Measurements from ENCODE around the gene SYNGR2. TPM values are rescaled to one million over a fixed set of nuclear protein-coding genes. Genes with fewer than 3 reads are reported as not detected.
A peak's percentile ranks its signal among the peaks of the same experiment; 100 is the strongest.

Gene SYNGR2
- total RNA-seq, 1 donor from 2014 or later = 3.2 TPM

DNA sequence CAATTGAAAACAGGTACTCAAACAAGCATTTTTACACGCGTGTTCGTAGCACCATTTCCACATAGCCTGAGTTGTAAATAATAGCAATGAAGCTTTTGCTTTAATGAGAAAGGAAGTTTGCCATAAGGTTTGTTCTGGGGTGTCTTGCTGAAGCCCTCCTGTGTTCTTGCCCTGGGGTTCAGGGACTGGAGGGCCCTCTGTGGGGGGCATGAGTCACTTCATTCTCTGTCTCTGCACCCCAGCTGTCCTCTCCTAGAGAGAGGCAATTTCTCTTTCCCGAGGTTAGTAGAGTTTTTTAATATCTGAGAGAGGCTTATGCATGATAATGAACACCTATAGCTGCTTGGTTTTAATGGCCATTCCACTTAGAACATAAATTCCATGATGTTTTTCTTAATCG lies 28.3 kb downstream of the SYNGR2 start:
- DNase-seq = no peak
- Mint-ChIP-seq H3K4me1 (ENCODE audit: low read depth, unreplicated experiment) (peaks cover 9% of the 10 kb centered on the region), H3K36me3 (ENCODE audit: unreplicated experiment) (no peaks in the 10 kb centered on the region), H3K27me3 (ENCODE audit: unreplicated experiment) (no peaks in the 10 kb centered on the region), H3K27ac (ENCODE audit: unreplicated experiment) (peak overlapping the region; percentile 59), H3K9me3 (ENCODE audit: unreplicated experiment) (peaks cover 1% of the 10 kb centered on the region), H3K4me3 (ENCODE audit: unreplicated experiment) (peak overlapping the region; percentile 2)
- TF ChIP-seq CTCF (IDR thresholded peaks at IDR 0.05; ENCODE audit: partially characterized antibody, unreplicated experiment) = no peak

DNA sequence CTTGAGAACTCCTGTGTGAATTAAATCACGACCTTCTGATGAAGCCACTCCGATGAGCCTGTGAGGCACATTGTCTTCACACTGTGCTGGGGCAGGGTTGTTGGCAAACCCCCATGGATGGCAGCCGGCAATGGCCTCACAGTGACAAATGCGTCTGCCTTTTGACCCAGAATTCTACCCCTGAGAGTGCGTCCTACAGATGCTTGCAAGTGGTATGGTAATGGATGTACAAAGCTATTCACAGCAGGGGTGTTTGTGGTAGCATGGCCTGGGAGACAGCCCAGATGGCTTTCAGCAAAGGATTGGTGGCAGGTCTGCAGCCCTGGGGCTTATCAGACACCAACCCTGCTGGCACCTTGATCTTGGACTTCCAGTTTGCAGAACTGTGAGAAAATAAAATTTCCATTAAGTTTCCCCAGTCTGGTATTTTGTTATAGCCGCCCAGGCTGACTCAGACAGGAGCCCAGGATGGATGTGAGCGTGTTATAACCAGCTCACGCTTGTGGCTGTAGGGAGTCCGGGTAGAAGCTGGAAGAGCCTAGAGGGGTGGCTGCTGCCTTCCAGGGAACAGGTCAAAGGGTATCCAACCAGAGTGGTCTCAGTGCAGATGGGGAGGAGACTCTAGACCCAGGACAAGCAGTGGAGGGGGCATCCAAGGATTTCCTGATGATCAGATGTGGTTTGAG lies 28.9 kb downstream of the SYNGR2 start:
- H3K4me3 Mint-ChIP-seq (ENCODE audit: unreplicated experiment) = peak overlapping the region; percentile 2
- H3K27me3 Mint-ChIP-seq (ENCODE audit: unreplicated experiment) = no peaks in the 10 kb centered on the region
- peak overlapping the region; percentile 59 for H3K27ac Mint-ChIP-seq (ENCODE audit: unreplicated experiment)
- peaks cover 9% of the 10 kb centered on the region for H3K4me1 Mint-ChIP-seq (ENCODE audit: low read depth, unreplicated experiment)
- no peaks in the 10 kb centered on the region for H3K36me3 Mint-ChIP-seq (ENCODE audit: unreplicated experiment)
- peaks cover 1% of the 10 kb centered on the region for H3K9me3 Mint-ChIP-seq (ENCODE audit: unreplicated experiment)
- TF ChIP-seq CTCF (IDR thresholded peaks at IDR 0.05; ENCODE audit: partially characterized antibody, unreplicated experiment) = no peak
- DNase-seq = no peak

DNA sequence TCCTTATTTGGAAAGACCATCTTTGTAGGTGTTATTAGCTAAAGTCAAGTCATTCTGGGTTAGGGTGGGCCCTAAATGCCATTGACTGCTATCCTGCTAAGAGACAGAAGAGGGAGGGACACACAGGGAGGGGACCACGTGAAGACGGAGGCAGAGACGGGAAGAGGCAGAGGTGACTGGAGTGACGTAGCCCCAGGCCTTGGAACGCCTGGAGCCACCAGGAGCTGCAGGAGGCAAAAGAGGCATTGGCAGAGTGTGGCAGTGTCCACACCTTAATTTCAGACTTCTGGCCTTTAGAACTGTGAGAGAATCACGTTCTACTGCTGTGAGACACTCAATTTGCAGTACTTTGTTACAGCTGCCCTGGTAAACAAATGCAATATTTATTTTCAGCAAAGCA lies 32.1 kb downstream of the SYNGR2 start:
- Mint-ChIP-seq H3K36me3 (ENCODE audit: unreplicated experiment) (no peaks in the 10 kb centered on the region), H3K9me3 (ENCODE audit: unreplicated experiment) (no peaks in the 10 kb centered on the region), H3K27ac (ENCODE audit: unreplicated experiment) (no peak overlapping the region), H3K4me1 (ENCODE audit: low read depth, unreplicated experiment) (peaks cover 9% of the 10 kb centered on the region), H3K27me3 (ENCODE audit: unreplicated experiment) (no peaks in the 10 kb centered on the region), H3K4me3 (ENCODE audit: unreplicated experiment) (no peak overlapping the region)
- no peak for TF ChIP-seq CTCF (IDR thresholded peaks at IDR 0.05; ENCODE audit: partially characterized antibody, unreplicated experiment)
- DNase-seq = no peak

GRCh38 chr17:78202666-78203065 lies 34.3 kb downstream of the SYNGR2 start:
- TF ChIP-seq CTCF (IDR thresholded peaks at IDR 0.05; ENCODE audit: partially characterized antibody, unreplicated experiment) = no peak
- Mint-ChIP-seq H3K4me1 (ENCODE audit: low read depth, unreplicated experiment) (no peaks in the 10 kb centered on the region), H3K4me3 (ENCODE audit: unreplicated experiment) (no peak overlapping the region), H3K9me3 (ENCODE audit: unreplicated experiment) (no peaks in the 10 kb centered on the region), H3K27me3 (ENCODE audit: unreplicated experiment) (no peaks in the 10 kb centered on the region), H3K36me3 (ENCODE audit: unreplicated experiment) (no peaks in the 10 kb centered on the region), H3K27ac (ENCODE audit: unreplicated experiment) (no peak overlapping the region)
- no peak for DNase-seq

DNA sequence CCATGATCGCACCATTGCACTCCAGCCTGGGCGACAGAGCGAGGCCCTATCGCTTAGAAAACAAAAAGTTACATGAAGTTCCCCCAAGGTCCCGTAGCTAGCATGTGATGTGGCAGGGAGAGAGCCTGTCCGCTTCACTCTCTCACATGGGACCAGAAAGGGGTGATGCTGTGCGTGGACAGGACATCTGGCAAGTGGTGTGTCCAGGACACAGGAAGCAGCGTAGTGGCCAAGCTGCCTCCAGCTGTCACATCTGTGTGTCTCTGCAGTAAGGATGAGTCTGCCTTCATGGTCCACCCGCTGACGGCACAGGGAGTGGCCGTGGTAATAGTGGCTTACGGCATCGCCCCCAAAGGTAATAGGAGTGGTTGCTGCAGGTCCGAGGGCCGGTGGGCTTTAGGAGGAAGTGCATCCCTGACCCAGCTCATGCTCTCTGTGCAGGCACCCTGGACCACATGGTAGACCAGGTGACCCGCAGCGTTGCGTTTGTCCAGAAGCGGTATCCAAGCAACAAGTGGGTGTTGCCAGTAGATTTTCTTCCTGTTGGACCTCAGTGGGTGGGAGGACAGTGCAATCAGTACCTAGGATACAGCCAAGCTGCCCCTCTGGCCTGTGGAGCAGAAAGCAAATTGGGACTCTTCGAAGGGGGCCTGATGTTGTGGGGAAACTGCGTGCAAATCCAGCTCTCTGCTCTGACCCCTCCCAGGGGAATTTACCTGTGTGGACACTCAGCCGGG lies 36.2 kb downstream of the SYNGR2 start:
- H3K27ac Mint-ChIP-seq (ENCODE audit: unreplicated experiment) = no peak overlapping the region

More for the DNA sequence above, 36.2 kb downstream of the SYNGR2 start:
- Mint-ChIP-seq H3K36me3 (ENCODE audit: unreplicated experiment) (no peaks in the 10 kb centered on the region), H3K4me3 (ENCODE audit: unreplicated experiment) (no peak overlapping the region), H3K9me3 (ENCODE audit: unreplicated experiment) (no peaks in the 10 kb centered on the region), H3K4me1 (ENCODE audit: low read depth, unreplicated experiment) (no peaks in the 10 kb centered on the region), H3K27me3 (ENCODE audit: unreplicated experiment) (no peaks in the 10 kb centered on the region)
- no peak for TF ChIP-seq CTCF (IDR thresholded peaks at IDR 0.05; ENCODE audit: partially characterized antibody, unreplicated experiment)
- no peak for DNase-seq

All from glutamatergic neuron (in vitro differentiated cells).